ENCODE results near the gene RCL1.

RCL1 gene

DNA sequence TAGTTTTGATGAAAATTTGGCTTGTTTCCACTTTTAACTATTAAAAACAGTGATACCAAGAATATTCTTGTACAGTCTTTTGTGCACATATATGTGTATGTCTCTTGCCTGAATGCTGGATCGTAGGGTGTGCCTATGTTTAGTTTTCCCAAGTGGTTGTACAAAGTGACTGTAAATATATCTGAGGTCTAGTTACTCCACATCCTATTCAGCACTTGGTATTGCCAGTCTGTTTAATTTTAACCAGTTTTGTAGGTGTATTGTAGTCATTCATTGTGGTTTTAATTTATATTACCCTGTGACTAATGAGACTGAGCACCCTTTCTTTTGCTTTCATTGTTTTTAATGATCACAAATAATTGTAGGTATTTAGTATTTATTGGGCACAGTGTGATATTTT lies 17.8 kb downstream of the RCL1 start:
- H3K9ac ChIP-seq (ENCODE audit: low read depth in 1 of 2, low read length in 2 of 2) = no peak overlapping the region
- H3K9me3 ChIP-seq (ENCODE audit: control insufficient read depth in 2 of 2, low read length in 2 of 2) = peaks cover 0 to 2% of the 10 kb centered on the region in 2 donors
- no peak overlapping the region for H3K27ac ChIP-seq (ENCODE audit: low read depth in 2 of 2, low read length in 2 of 2)
- no peaks in the 10 kb centered on the region for H3K36me3 ChIP-seq (ENCODE audit: control insufficient read depth in 2 of 2, insufficient read depth in 2 of 2, low read length in 2 of 2)
- H3K4me3 ChIP-seq (ENCODE audit: low read length in 2 of 2) = no peak overlapping the region
- no peaks in the 10 kb centered on the region for H3K4me1 ChIP-seq (ENCODE audit: control insufficient read depth in 2 of 2, insufficient read depth in 2 of 2, low read length in 2 of 2)
- no peaks in the 10 kb centered on the region for H3K27me3 ChIP-seq (ENCODE audit: control insufficient read depth in 2 of 2, insufficient read depth in 2 of 2, low read length in 2 of 2)

- peaks cover 0 to under 1% of the 10 kb centered on the region in 2 donors for H3K9me3 ChIP-seq (ENCODE audit: control insufficient read depth in 2 of 2, low read length in 2 of 2)
- H3K4me1 ChIP-seq (ENCODE audit: control insufficient read depth in 2 of 2, insufficient read depth in 2 of 2, low read length in 2 of 2) = no peaks in the 10 kb centered on the region
- H3K4me3 ChIP-seq (ENCODE audit: low read length in 2 of 2) = no peak overlapping the region
- H3K27ac ChIP-seq (ENCODE audit: low read depth in 2 of 2, low read length in 2 of 2) = no peak overlapping the region
- no peak overlapping the region for H3K9ac ChIP-seq (ENCODE audit: low read depth in 1 of 2, low read length in 2 of 2)
- H3K27me3 ChIP-seq (ENCODE audit: control insufficient read depth in 2 of 2, insufficient read depth in 2 of 2, low read length in 2 of 2) = no peaks in the 10 kb centered on the region
- no peaks in the 10 kb centered on the region for H3K36me3 ChIP-seq (ENCODE audit: control insufficient read depth in 2 of 2, insufficient read depth in 2 of 2, low read length in 2 of 2)
Observed at GRCh38 chr9:4811824-4812223, 19.1 kb downstream of the RCL1 start.

DNA sequence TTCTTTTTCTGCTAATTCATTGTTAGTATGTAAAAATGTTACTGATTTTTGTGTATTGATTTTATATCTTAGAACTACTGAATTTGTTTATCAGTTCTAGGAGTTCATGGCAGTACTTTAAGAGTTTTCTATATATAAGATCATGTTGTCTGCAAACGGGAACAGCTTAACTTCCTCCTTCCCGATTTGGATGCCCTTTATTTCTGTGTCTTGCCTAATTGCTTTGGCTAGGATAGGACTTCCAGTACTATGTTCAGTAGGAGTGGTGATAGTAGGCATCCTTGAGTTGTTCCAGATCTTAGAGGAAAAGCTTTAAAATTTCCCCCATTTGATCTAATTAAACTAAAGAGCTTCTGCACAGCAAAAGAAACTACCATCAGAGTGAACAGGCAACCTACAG lies 20.1 kb downstream of the RCL1 start:
- H3K27me3 ChIP-seq (ENCODE audit: control insufficient read depth in 2 of 2, insufficient read depth in 2 of 2, low read length in 2 of 2) = no peaks in the 10 kb centered on the region
- no peak overlapping the region for H3K9ac ChIP-seq (ENCODE audit: low read depth in 1 of 2, low read length in 2 of 2)
- no peak overlapping the region for H3K27ac ChIP-seq (ENCODE audit: low read depth in 2 of 2, low read length in 2 of 2)
- no peak overlapping the region for H3K4me3 ChIP-seq (ENCODE audit: low read length in 2 of 2)
- H3K36me3 ChIP-seq (ENCODE audit: control insufficient read depth in 2 of 2, insufficient read depth in 2 of 2, low read length in 2 of 2) = no peaks in the 10 kb centered on the region
- H3K4me1 ChIP-seq (ENCODE audit: control insufficient read depth in 2 of 2, insufficient read depth in 2 of 2, low read length in 2 of 2) = no peaks in the 10 kb centered on the region
- no peaks in the 10 kb centered on the region for H3K9me3 ChIP-seq (ENCODE audit: control insufficient read depth in 2 of 2, low read length in 2 of 2)

GRCh38 chr9:4814913-4815312 lies 22.2 kb downstream of the RCL1 start:
- Histone ChIP-seq H3K27ac (ENCODE audit: low read depth in 2 of 2, low read length in 2 of 2) (no peak overlapping the region), H3K4me1 (ENCODE audit: control insufficient read depth in 2 of 2, insufficient read depth in 2 of 2, low read length in 2 of 2) (no peaks in the 10 kb centered on the region), H3K9me3 (ENCODE audit: control insufficient read depth in 2 of 2, low read length in 2 of 2) (no peaks in the 10 kb centered on the region), H3K4me3 (ENCODE audit: low read length in 2 of 2) (no peak overlapping the region), H3K9ac (ENCODE audit: low read depth in 1 of 2, low read length in 2 of 2) (no peak overlapping the region), H3K27me3 (ENCODE audit: control insufficient read depth in 2 of 2, insufficient read depth in 2 of 2, low read length in 2 of 2) (no peaks in the 10 kb centered on the region), H3K36me3 (ENCODE audit: control insufficient read depth in 2 of 2, insufficient read depth in 2 of 2, low read length in 2 of 2) (no peaks in the 10 kb centered on the region)

- no peak overlapping the region for H3K4me3 ChIP-seq (ENCODE audit: low read length in 2 of 2)
- H3K9ac ChIP-seq (ENCODE audit: low read depth in 1 of 2, low read length in 2 of 2) = no peak overlapping the region
- H3K36me3 ChIP-seq (ENCODE audit: control insufficient read depth in 2 of 2, insufficient read depth in 2 of 2, low read length in 2 of 2) = no peaks in the 10 kb centered on the region
- H3K9me3 ChIP-seq (ENCODE audit: control insufficient read depth in 2 of 2, low read length in 2 of 2) = no peaks in the 10 kb centered on the region
- H3K27me3 ChIP-seq (ENCODE audit: control insufficient read depth in 2 of 2, insufficient read depth in 2 of 2, low read length in 2 of 2) = no peaks in the 10 kb centered on the region
- H3K4me1 ChIP-seq (ENCODE audit: control insufficient read depth in 2 of 2, insufficient read depth in 2 of 2, low read length in 2 of 2) = no peaks in the 10 kb centered on the region
- H3K27ac ChIP-seq (ENCODE audit: low read depth in 2 of 2, low read length in 2 of 2) = no peak overlapping the region
Observed at GRCh38 chr9:4815381-4815956, 22.7 kb downstream of the RCL1 start.

DNA sequence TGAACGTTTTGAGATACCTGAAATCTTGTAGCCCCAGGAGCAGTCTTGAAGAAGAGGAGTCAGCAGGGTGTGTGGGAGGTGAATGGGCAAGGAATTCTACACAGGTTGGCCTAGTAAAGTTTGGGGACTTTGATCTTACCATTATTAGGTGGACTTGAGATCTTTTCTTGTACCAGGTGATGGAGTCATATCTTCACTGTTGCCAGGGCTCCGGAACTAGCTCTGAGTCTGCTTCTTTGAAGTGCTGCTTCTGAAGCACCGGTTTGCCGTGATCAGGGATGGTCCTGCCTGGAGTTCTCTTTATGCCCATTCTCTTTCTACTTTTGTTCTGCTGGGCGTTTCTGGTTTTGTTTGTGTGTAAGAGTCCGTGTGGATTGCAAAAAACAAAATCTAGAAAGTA lies 27.4 kb downstream of the RCL1 start:
- Histone ChIP-seq H3K9me3 (ENCODE audit: control insufficient read depth in 2 of 2, low read length in 2 of 2) (no peaks in the 10 kb centered on the region), H3K4me3 (ENCODE audit: low read length in 2 of 2) (no peak overlapping the region), H3K4me1 (ENCODE audit: control insufficient read depth in 2 of 2, insufficient read depth in 2 of 2, low read length in 2 of 2) (no peaks in the 10 kb centered on the region), H3K27me3 (ENCODE audit: control insufficient read depth in 2 of 2, insufficient read depth in 2 of 2, low read length in 2 of 2) (no peaks in the 10 kb centered on the region), H3K9ac (ENCODE audit: low read depth in 1 of 2, low read length in 2 of 2) (no peak overlapping the region), H3K36me3 (ENCODE audit: control insufficient read depth in 2 of 2, insufficient read depth in 2 of 2, low read length in 2 of 2) (no peaks in the 10 kb centered on the region), H3K27ac (ENCODE audit: low read depth in 2 of 2, low read length in 2 of 2) (no peak overlapping the region)

DNA sequence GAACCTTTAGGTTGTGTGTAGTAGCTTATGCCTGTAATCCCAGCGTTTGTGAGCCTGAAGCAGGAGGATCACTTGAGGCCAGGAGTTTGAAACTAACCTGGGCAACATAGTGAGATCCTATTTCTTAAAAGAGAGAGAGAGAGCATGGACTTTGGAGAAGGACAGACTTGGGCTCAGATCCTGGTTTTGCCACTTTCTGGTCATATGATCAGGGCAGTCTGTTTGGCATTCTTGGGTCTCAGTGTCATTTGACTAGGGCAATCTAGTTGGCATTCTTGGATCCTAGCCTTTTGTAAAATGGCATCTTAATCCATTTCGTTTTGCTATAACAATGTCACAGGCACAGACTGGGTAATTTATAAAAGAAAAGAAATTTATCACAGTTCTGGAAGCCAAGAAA lies 28.4 kb downstream of the RCL1 start:
- Histone ChIP-seq H3K27ac (ENCODE audit: low read depth in 2 of 2, low read length in 2 of 2) (no peak overlapping the region), H3K36me3 (ENCODE audit: control insufficient read depth in 2 of 2, insufficient read depth in 2 of 2, low read length in 2 of 2) (no peaks in the 10 kb centered on the region), H3K27me3 (ENCODE audit: control insufficient read depth in 2 of 2, insufficient read depth in 2 of 2, low read length in 2 of 2) (no peaks in the 10 kb centered on the region), H3K9me3 (ENCODE audit: control insufficient read depth in 2 of 2, low read length in 2 of 2) (no peaks in the 10 kb centered on the region), H3K9ac (ENCODE audit: low read depth in 1 of 2, low read length in 2 of 2) (no peak overlapping the region), H3K4me1 (ENCODE audit: control insufficient read depth in 2 of 2, insufficient read depth in 2 of 2, low read length in 2 of 2) (no peaks in the 10 kb centered on the region), H3K4me3 (ENCODE audit: low read length in 2 of 2) (no peak overlapping the region)

GRCh38 chr9:4822057-4822456 lies 29.3 kb downstream of the RCL1 start:
- Histone ChIP-seq H3K27ac (ENCODE audit: low read depth in 2 of 2, low read length in 2 of 2) (no peak overlapping the region), H3K9ac (ENCODE audit: low read depth in 1 of 2, low read length in 2 of 2) (no peak overlapping the region), H3K4me1 (ENCODE audit: control insufficient read depth in 2 of 2, insufficient read depth in 2 of 2, low read length in 2 of 2) (no peaks in the 10 kb centered on the region), H3K9me3 (ENCODE audit: control insufficient read depth in 2 of 2, low read length in 2 of 2) (no peaks in the 10 kb centered on the region), H3K4me3 (ENCODE audit: low read length in 2 of 2) (no peak overlapping the region), H3K36me3 (ENCODE audit: control insufficient read depth in 2 of 2, insufficient read depth in 2 of 2, low read length in 2 of 2) (no peaks in the 10 kb centered on the region), H3K27me3 (ENCODE audit: control insufficient read depth in 2 of 2, insufficient read depth in 2 of 2, low read length in 2 of 2) (no peaks in the 10 kb centered on the region)

DNA sequence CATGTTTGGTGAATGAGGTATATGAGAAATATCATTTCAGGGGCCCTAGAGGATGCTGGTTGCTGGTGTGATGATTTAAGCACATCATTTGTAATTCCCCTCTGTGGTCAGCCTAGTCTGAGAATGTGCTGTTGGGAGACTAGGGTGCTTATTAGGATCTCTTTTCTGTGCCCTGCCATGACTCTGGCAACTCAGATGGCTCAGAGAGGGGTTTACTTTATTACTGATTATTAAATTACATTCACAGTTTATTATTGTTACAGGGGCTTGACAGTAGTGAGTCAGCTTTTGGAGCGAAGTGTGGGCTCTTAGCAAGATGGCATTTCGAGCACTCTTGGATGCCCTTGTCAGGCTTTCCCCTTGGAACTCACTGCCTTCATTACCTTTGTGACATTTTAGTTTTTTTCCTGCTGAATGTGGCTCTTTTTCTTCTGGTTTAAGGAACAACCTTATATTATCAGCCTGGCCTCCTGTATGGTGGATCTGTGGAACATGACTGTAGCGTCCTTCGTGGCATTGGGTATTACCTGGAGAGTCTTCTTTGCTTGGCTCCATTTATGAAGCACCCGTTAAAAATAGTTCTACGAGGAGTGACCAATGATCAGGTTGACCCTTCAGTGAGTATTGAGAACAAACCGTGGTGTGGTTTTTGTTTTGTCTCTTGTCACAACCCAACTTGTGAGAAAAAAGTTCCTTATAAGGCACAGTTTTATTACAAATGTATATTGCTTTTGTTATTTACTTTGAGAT lies 33.8 kb downstream of the RCL1 start:
- H3K36me3 ChIP-seq (ENCODE audit: control insufficient read depth in 2 of 2, insufficient read depth in 2 of 2, low read length in 2 of 2) = peaks cover 0 to 3% of the 10 kb centered on the region in 2 donors
- H3K27me3 ChIP-seq (ENCODE audit: control insufficient read depth in 2 of 2, insufficient read depth in 2 of 2, low read length in 2 of 2) = no peaks in the 10 kb centered on the region
- no peaks in the 10 kb centered on the region for H3K4me1 ChIP-seq (ENCODE audit: control insufficient read depth in 2 of 2, insufficient read depth in 2 of 2, low read length in 2 of 2)
- H3K9me3 ChIP-seq (ENCODE audit: control insufficient read depth in 2 of 2, low read length in 2 of 2) = no peaks in the 10 kb centered on the region
- no peak overlapping the region for H3K27ac ChIP-seq (ENCODE audit: low read depth in 2 of 2, low read length in 2 of 2)
- no peak overlapping the region for H3K4me3 ChIP-seq (ENCODE audit: low read length in 2 of 2)
- H3K9ac ChIP-seq (ENCODE audit: low read depth in 1 of 2, low read length in 2 of 2) = no peak overlapping the region

GRCh38 chr9:4827224-4827623 lies 34.5 kb downstream of the RCL1 start:
- Histone ChIP-seq H3K4me3 (ENCODE audit: low read length in 2 of 2) (no peak overlapping the region), H3K4me1 (ENCODE audit: control insufficient read depth in 2 of 2, insufficient read depth in 2 of 2, low read length in 2 of 2) (no peaks in the 10 kb centered on the region), H3K9ac (ENCODE audit: low read depth in 1 of 2, low read length in 2 of 2) (no peak overlapping the region), H3K27me3 (ENCODE audit: control insufficient read depth in 2 of 2, insufficient read depth in 2 of 2, low read length in 2 of 2) (no peaks in the 10 kb centered on the region), H3K27ac (ENCODE audit: low read depth in 2 of 2, low read length in 2 of 2) (no peak overlapping the region), H3K9me3 (ENCODE audit: control insufficient read depth in 2 of 2, low read length in 2 of 2) (no peaks in the 10 kb centered on the region), H3K36me3 (ENCODE audit: control insufficient read depth in 2 of 2, insufficient read depth in 2 of 2, low read length in 2 of 2) (peaks cover 0 to 3% of the 10 kb centered on the region in 2 donors)
